Colonic mucosa (tissue), 4 donors: Measurements from ENCODE around the gene CCK. TPM values are rescaled to one million over a fixed set of nuclear protein-coding genes. Genes with fewer than 3 reads are reported as not detected.

Source experiments
- DNase-seq: peaks from one replicate; pipeline ENCODE4 v3.0.0-alpha.2; 2020
- H3K27ac ChIP-seq: fragments of 200-600 bp; one replicate; pipeline ENCODE4 v1.8.0; 2021
- H3K27me3 ChIP-seq: fragments of 200-600 bp; one replicate; pipeline ENCODE4 v1.8.0; 2021
- H3K36me3 ChIP-seq: fragments of 200-600 bp; one replicate; pipeline ENCODE4 v1.8.0; 2021
- H3K4me1 ChIP-seq: fragments of 200-600 bp; one replicate; pipeline ENCODE4 v1.8.0; 2021; ENCODE audit warnings: mild to moderate bottlenecking
- H3K4me3 ChIP-seq: fragments of 200-600 bp; one replicate; pipeline ENCODE4 v1.8.0; 2021
- H3K9ac ChIP-seq, 2 donors: one replicate each; pipeline ENCODE4 v1.7.0; 2013; ENCODE audit warnings: control low read depth in 2 of 2, low read depth in 2 of 2, low read length in 2 of 2
- H3K9me3 ChIP-seq: fragments of 200-600 bp; one replicate; pipeline ENCODE4 v1.8.0; 2021
- intact Hi-C: fragments of 100-400 bp; cut with DNase I; formaldehyde crosslinking; loops from one replicate; pipeline ENCODE4 v1.14.1; 2022
- total RNA-seq, 2 donors: library from RNA; stranded (reverse); fragmentation: NEBNext Ultra II Directional in 1 of 2; extraction: Animal tissue kit (Norgen Biotek cat#: 25700) in 1 of 2; gene quantifications; one replicate each; pipeline ENCODE4 v1.2.1, GENCODE V29; 2021
- TF ChIP-seq, protein P1 (sequence below): fragments of 200-600 bp; IDR thresholded peaks from one replicate; pipeline ENCODE4 v1.8.0; 2022; ENCODE audit warnings: antibody characterized with exemption, mild to moderate bottlenecking
- donor health status: healthy.
- donor health status: DM: no; HTN: no; CAD: no.
- donor health status: DM: no; HTN: no; CAD: no.

Gene CCK
- total RNA-seq, 2 donors from 2014 or later: not detected

DNA sequence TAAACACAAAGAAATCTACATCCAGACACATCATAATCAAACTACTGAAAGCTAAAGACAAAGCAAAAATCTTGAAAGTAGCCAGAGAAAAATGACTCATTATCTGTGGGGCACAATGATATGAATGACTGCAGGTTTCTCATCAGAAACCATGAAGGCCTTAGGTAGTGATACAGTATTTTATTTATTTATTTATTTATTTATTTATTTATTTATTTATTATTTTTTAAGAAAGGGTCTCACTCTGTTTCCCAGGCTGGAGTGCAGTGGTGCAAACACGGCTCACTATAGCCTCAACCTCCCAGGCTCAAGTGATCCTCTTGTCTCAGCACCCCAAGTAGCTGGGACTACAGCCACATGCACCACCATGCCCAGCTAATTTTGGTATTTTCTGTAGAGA, 15.2 kb downstream of the CCK start:
- intact Hi-C loops: no loop called here
- TF ChIP-seq, protein P1, sequence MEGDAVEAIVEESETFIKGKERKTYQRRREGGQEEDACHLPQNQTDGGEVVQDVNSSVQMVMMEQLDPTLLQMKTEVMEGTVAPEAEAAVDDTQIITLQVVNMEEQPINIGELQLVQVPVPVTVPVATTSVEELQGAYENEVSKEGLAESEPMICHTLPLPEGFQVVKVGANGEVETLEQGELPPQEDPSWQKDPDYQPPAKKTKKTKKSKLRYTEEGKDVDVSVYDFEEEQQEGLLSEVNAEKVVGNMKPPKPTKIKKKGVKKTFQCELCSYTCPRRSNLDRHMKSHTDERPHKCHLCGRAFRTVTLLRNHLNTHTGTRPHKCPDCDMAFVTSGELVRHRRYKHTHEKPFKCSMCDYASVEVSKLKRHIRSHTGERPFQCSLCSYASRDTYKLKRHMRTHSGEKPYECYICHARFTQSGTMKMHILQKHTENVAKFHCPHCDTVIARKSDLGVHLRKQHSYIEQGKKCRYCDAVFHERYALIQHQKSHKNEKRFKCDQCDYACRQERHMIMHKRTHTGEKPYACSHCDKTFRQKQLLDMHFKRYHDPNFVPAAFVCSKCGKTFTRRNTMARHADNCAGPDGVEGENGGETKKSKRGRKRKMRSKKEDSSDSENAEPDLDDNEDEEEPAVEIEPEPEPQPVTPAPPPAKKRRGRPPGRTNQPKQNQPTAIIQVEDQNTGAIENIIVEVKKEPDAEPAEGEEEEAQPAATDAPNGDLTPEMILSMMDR: no peak

DNA sequence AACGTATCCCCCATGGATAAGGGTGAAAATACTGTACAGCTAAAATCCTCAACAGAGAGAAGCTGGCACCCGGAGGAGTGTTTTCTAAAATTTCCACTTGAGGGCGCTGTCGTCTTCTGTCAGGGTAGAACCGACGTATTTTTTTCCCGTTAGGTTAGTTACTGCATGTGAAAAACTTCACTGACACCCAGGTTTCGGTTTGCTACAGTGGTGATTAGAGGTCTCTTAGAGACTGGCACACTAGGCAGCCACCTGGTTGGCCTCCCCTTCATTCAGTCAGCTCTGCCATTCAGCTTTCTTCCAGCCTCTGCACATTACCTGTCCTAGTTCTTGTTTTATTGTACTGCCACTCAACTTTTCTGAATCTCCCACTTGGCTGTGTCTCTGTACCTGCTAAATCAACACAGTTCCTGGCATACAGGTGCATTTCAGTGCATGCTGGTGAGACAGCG, 18.4 kb downstream of the CCK start:
- Histone ChIP-seq H3K27me3 (no peaks in the 10 kb centered on the region), H3K4me1 (no peaks in the 10 kb centered on the region), H3K36me3 (no peaks in the 10 kb centered on the region), H3K9me3 (no peaks in the 10 kb centered on the region), H3K4me3 (no peak overlapping the region), H3K9ac (no peak overlapping the region), H3K27ac (no peak overlapping the region)
- intact Hi-C loops: loop anchor here (1.0 to 5.0 kb wide), 2 partner anchors 196 to 300 kb away; no protein-coding TSS in a partner anchor
- TF ChIP-seq, protein P1: peak; percentile 74
- DNase-seq: peak; percentile 50

More for the DNA sequence above, 15.2 kb downstream of the CCK start:
- no peaks in the 10 kb centered on the region for H3K36me3 ChIP-seq
- DNase-seq: no peak
- no peaks in the 10 kb centered on the region for H3K27me3 ChIP-seq
- no peaks in the 10 kb centered on the region for H3K4me1 ChIP-seq
- H3K27ac ChIP-seq: no peak overlapping the region
- no peak overlapping the region for H3K4me3 ChIP-seq
- no peaks in the 10 kb centered on the region for H3K9me3 ChIP-seq
- H3K9ac ChIP-seq: no peak overlapping the region

DNA sequence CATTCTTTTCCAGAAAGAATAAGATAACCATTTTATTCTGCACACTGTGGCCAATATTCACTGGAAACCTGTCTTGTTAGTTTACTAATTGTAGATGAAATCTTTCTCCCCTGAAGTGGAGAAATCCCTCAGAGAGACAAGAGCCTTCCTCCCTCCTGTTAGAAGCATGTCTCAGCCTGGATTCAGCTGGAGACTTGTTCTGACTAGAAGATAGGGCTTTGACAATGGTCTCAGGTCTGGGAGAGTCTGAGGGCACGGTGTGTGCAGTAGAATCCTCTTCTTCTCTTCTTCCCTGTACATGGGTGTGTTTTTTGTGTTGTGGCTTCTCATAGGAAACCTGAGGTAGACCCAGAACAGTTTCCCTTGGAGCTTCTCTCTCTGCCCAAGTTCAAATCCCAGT, 19.9 kb downstream of the CCK start:
- intact Hi-C loops: loop anchor here (5.0 kb wide), 1 partner anchor 301 kb away; no protein-coding TSS in a partner anchor
- no peak for DNase-seq
- Histone ChIP-seq H3K9me3 (no peaks in the 10 kb centered on the region), H3K27ac (no peak overlapping the region), H3K36me3 (no peaks in the 10 kb centered on the region), H3K4me3 (no peak overlapping the region), H3K4me1 (no peaks in the 10 kb centered on the region), H3K9ac (no peak overlapping the region), H3K27me3 (no peaks in the 10 kb centered on the region)
- TF ChIP-seq, protein P1: no peak

DNA sequence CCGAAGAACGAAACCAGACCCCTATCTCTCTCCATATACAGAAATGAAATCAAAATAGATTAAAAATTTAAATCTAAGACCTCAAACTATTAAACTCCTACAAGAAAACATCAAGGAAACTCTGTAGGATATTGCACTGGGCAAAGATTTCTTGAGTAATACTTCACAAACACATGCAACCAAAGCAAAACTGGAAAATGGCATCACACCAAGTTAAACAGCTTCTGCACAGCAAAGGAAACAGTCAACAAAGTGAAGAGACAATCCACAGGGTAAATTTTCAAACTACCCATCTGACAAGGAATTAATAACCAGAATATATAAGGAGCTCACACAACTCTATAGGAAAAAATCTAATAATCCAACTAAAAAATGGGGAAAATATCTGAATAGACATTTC, 29.4 kb downstream of the CCK start:
- Histone ChIP-seq H3K4me1 (no peaks in the 10 kb centered on the region), H3K9me3 (no peaks in the 10 kb centered on the region), H3K27ac (no peak overlapping the region), H3K36me3 (no peaks in the 10 kb centered on the region), H3K9ac (no peak overlapping the region), H3K4me3 (no peak overlapping the region), H3K27me3 (no peaks in the 10 kb centered on the region)
- intact Hi-C loops: no loop called here
- no peak for DNase-seq
- TF ChIP-seq, protein P1: no peak

DNA sequence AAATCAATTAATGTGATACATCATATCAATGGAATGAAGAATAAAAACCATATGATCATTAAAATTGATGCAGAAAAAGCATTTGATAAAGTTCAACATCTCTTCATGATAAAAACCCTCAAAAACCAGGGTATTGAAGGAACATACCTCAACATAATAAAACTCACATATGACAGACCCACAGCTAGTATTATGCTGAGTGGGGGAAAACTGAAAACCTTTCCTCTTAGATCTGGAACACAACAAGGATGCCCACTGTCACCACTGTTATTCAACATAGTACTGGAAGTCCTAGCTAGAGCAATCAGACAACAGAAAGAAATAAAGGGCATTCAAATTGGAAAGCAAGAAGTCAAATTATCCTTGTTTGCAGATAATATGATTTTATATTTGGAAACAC, 30.5 kb downstream of the CCK start:
- H3K9me3 ChIP-seq: no peaks in the 10 kb centered on the region
- TF ChIP-seq, protein P1: no peak
- intact Hi-C loops: no loop called here
- no peak overlapping the region for H3K4me3 ChIP-seq
- no peak overlapping the region for H3K27ac ChIP-seq
- DNase-seq: no peak
- no peaks in the 10 kb centered on the region for H3K36me3 ChIP-seq
- no peaks in the 10 kb centered on the region for H3K27me3 ChIP-seq
- H3K9ac ChIP-seq: no peak overlapping the region
- no peaks in the 10 kb centered on the region for H3K4me1 ChIP-seq
